ENCODE measurements around the gene LRP5. TPM values are rescaled to one million over a fixed set of nuclear protein-coding genes. Genes with fewer than 3 reads are reported as not detected.

Gene LRP5
- total and polyA plus RNA-seq, 4 experiments from 2014 or later: 0.61 to 1.9 (median 1.4) TPM; not detected in 1

GRCh38 chr11:68300076-68300830 is 12.1 kb upstream of the LRP5 start:
- no peaks in the 10 kb centered on the region for H3K9me3 ChIP-seq (ENCODE audit: control insufficient read depth in 1 of 2, low read length in 2 of 2)
- no peaks in the 10 kb centered on the region for H3K36me3 ChIP-seq (ENCODE audit: insufficient read depth, low read length)
- H3K4me1 ChIP-seq (ENCODE audit: insufficient read depth, low read length): peaks cover 7% of the 10 kb centered on the region
- H3K27ac Mint-ChIP-seq: peak overlapping the region in 1 of 7 donors; percentile 61
- no peaks in the 10 kb centered on the region for H3K27me3 ChIP-seq (ENCODE audit: insufficient read depth, low read length)
- POLR2A ChIA-PET (ENCODE audit: partially characterized antibody): no interaction called here
- no peak overlapping the region for H3K4me3 Mint-ChIP-seq
- DNase-seq: no peak
- H3K9me3 Mint-ChIP-seq: no peaks in the 10 kb centered on the region
- intact Hi-C loops (cut with micrococcal nuclease): no loop called here
- H3K36me3 Mint-ChIP-seq: no peaks in the 10 kb centered on the region
- CTCF ChIA-PET (ENCODE audit: partially characterized antibody): interaction anchor here (1.5 to 5.7 kb wide), 7 partner anchors 10 to 90 kb away, joined by 4 to 273 read pairs (median 13); partner anchors contain the start of gene C11orf24
- H3K4me3 ChIP-seq (ENCODE audit: low read length in 2 of 2): no peak overlapping the region
- H3K27ac ChIP-seq (ENCODE audit: low read depth, low read length): no peak overlapping the region
- H3K27me3 Mint-ChIP-seq: no peaks in the 10 kb centered on the region
- peaks cover 0 to 4% (median 0%) of the 10 kb centered on the region in 4 donors for H3K4me1 Mint-ChIP-seq

GRCh38 chr11:68302256-68302655 is 10.1 kb upstream of the LRP5 start:
- Histone ChIP-seq H3K27me3 (ENCODE audit: insufficient read depth, low read length) (no peaks in the 10 kb centered on the region), H3K27ac (ENCODE audit: low read depth, low read length) (no peak overlapping the region), H3K9me3 (ENCODE audit: control insufficient read depth in 1 of 2, low read length in 2 of 2) (no peaks in the 10 kb centered on the region), H3K36me3 (ENCODE audit: insufficient read depth, low read length) (no peaks in the 10 kb centered on the region), H3K4me1 (ENCODE audit: insufficient read depth, low read length) (peaks cover 7% of the 10 kb centered on the region), H3K4me3 (ENCODE audit: low read length in 2 of 2) (no peak overlapping the region)
- Mint-ChIP-seq H3K27me3 (no peaks in the 10 kb centered on the region), H3K27ac (no peak overlapping the region), H3K36me3 (no peaks in the 10 kb centered on the region), H3K4me1 (peaks cover 0 to 4% (median under 1%) of the 10 kb centered on the region in 4 donors), H3K9me3 (no peaks in the 10 kb centered on the region), H3K4me3 (no peak overlapping the region)
- ChIA-PET CTCF (ENCODE audit: partially characterized antibody) (interaction anchor here (1.2 to 1.6 kb wide), 3 partner anchors 44 to 81 kb away, joined by 3 to 13 read pairs (median 7); no protein-coding TSS in a partner anchor), POLR2A (ENCODE audit: partially characterized antibody) (no interaction called here)
- intact Hi-C loops (cut with micrococcal nuclease): no loop called here
- no peak for DNase-seq

DNA sequence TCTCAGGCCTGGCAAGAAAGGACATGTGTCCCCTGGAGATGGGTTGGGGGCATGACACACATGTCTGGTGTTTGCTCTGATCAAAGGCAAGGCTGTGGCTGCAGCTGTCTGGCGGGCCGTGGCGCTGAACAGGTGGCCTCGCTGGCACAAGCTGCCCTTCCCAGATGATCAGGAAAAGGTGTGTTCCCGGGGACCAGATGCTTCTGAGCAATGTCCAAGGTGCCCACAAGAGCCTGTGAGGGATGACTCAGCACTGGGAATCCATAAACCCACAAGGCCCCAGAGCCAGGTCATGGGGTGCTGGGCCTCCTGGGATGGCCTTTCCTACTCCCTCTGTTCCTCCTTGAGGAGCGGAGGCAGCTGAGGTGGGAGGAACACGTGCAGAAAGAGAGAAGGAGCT is 9.7 kb upstream of the LRP5 start:
- peak overlapping the region in 1 of 7 donors; percentile 23 for H3K27ac Mint-ChIP-seq
- intact Hi-C loops (cut with micrococcal nuclease): no loop called here
- H3K9me3 ChIP-seq (ENCODE audit: control insufficient read depth in 1 of 2, low read length in 2 of 2): no peaks in the 10 kb centered on the region
- H3K27ac ChIP-seq (ENCODE audit: low read depth, low read length): no peak overlapping the region
- no peaks in the 10 kb centered on the region for H3K36me3 Mint-ChIP-seq
- CTCF ChIA-PET (ENCODE audit: partially characterized antibody): interaction anchor here (1.2 to 1.5 kb wide), 2 partner anchors 46 to 81 kb away, joined by 3 to 7 read pairs; no protein-coding TSS in a partner anchor
- H3K4me1 Mint-ChIP-seq: peaks cover 0 to 3% (median under 1%) of the 10 kb centered on the region in 4 donors
- no peaks in the 10 kb centered on the region for H3K9me3 Mint-ChIP-seq
- no peak overlapping the region for H3K4me3 Mint-ChIP-seq
- no peaks in the 10 kb centered on the region for H3K27me3 Mint-ChIP-seq
- peaks cover 3% of the 10 kb centered on the region for H3K4me1 ChIP-seq (ENCODE audit: insufficient read depth, low read length)
- H3K27me3 ChIP-seq (ENCODE audit: insufficient read depth, low read length): no peaks in the 10 kb centered on the region
- POLR2A ChIA-PET (ENCODE audit: partially characterized antibody): no interaction called here
- no peak for DNase-seq
- H3K36me3 ChIP-seq (ENCODE audit: insufficient read depth, low read length): no peaks in the 10 kb centered on the region
- no peak overlapping the region for H3K4me3 ChIP-seq (ENCODE audit: low read length in 2 of 2)

GRCh38 chr11:68303083-68303482 is 9.3 kb upstream of the LRP5 start:
- no peak overlapping the region for H3K4me3 Mint-ChIP-seq
- H3K4me1 Mint-ChIP-seq: peaks cover 0 to 2% (median under 1%) of the 10 kb centered on the region in 4 donors
- Histone ChIP-seq H3K4me3 (ENCODE audit: low read length in 2 of 2) (no peak overlapping the region), H3K9me3 (ENCODE audit: control insufficient read depth in 1 of 2, low read length in 2 of 2) (no peaks in the 10 kb centered on the region), H3K4me1 (ENCODE audit: insufficient read depth, low read length) (no peaks in the 10 kb centered on the region), H3K27me3 (ENCODE audit: insufficient read depth, low read length) (no peaks in the 10 kb centered on the region), H3K36me3 (ENCODE audit: insufficient read depth, low read length) (no peaks in the 10 kb centered on the region), H3K27ac (ENCODE audit: low read depth, low read length) (no peak overlapping the region)
- POLR2A ChIA-PET (ENCODE audit: partially characterized antibody): no interaction called here
- H3K27me3 Mint-ChIP-seq: no peaks in the 10 kb centered on the region
- CTCF ChIA-PET (ENCODE audit: partially characterized antibody): interaction anchor here (1.2 to 1.5 kb wide), 2 partner anchors 46 to 80 kb away, joined by 3 to 7 read pairs; no protein-coding TSS in a partner anchor
- H3K27ac Mint-ChIP-seq: peak overlapping the region in 1 of 7 donors; percentile 37
- no peaks in the 10 kb centered on the region for H3K9me3 Mint-ChIP-seq
- intact Hi-C loops (cut with micrococcal nuclease): no loop called here
- H3K36me3 Mint-ChIP-seq: no peaks in the 10 kb centered on the region
- DNase-seq: no peak

GRCh38 chr11:68303982-68304780 is 8.2 kb upstream of the LRP5 start:
- no peaks in the 10 kb centered on the region for H3K9me3 ChIP-seq (ENCODE audit: control insufficient read depth in 1 of 2, low read length in 2 of 2)
- intact Hi-C loops (cut with micrococcal nuclease): no loop called here
- no peak for DNase-seq
- no peaks in the 10 kb centered on the region for H3K36me3 ChIP-seq (ENCODE audit: insufficient read depth, low read length)
- no peak overlapping the region for H3K27ac Mint-ChIP-seq
- H3K9me3 Mint-ChIP-seq: no peaks in the 10 kb centered on the region
- H3K4me1 ChIP-seq (ENCODE audit: insufficient read depth, low read length): no peaks in the 10 kb centered on the region
- H3K27me3 Mint-ChIP-seq: no peaks in the 10 kb centered on the region
- CTCF ChIA-PET (ENCODE audit: partially characterized antibody): interaction anchor here (0.9 to 1.1 kb wide), 2 partner anchors 9 to 47 kb away, joined by 3 read pairs; no protein-coding TSS in a partner anchor
- H3K4me3 ChIP-seq (ENCODE audit: low read length in 2 of 2): no peak overlapping the region
- H3K27ac ChIP-seq (ENCODE audit: low read depth, low read length): no peak overlapping the region
- no peak overlapping the region for H3K4me3 Mint-ChIP-seq
- H3K4me1 Mint-ChIP-seq: peaks cover 0 to 2% (median under 1%) of the 10 kb centered on the region in 4 donors
- POLR2A ChIA-PET (ENCODE audit: partially characterized antibody): interaction anchor here (0.6 kb wide), 1 partner anchor 10 kb away, joined by 3 read pairs; no protein-coding TSS in a partner anchor
- no peaks in the 10 kb centered on the region for H3K27me3 ChIP-seq (ENCODE audit: insufficient read depth, low read length)
- H3K36me3 Mint-ChIP-seq: no peaks in the 10 kb centered on the region

- no peaks in the 10 kb centered on the region for H3K9me3 Mint-ChIP-seq
- no peaks in the 10 kb centered on the region for H3K9me3 ChIP-seq (ENCODE audit: control insufficient read depth in 1 of 2, low read length in 2 of 2)
- H3K4me1 ChIP-seq (ENCODE audit: insufficient read depth, low read length): no peaks in the 10 kb centered on the region
- ChIA-PET POLR2A (ENCODE audit: partially characterized antibody) (no interaction called here), CTCF (ENCODE audit: partially characterized antibody) (interaction anchor here (1.0 kb wide), 1 partner anchor 50 kb away, joined by 6 read pairs; no protein-coding TSS in a partner anchor)
- H3K27me3 Mint-ChIP-seq: no peaks in the 10 kb centered on the region
- no peaks in the 10 kb centered on the region for H3K36me3 Mint-ChIP-seq
- no peak overlapping the region for H3K4me3 Mint-ChIP-seq
- intact Hi-C loops (cut with micrococcal nuclease): no loop called here
- peak overlapping the region in 3 of 7 donors; percentile 5 to 84 (median 74) for H3K27ac Mint-ChIP-seq
- no peaks in the 10 kb centered on the region for H3K36me3 ChIP-seq (ENCODE audit: insufficient read depth, low read length)
- no peaks in the 10 kb centered on the region for H3K27me3 ChIP-seq (ENCODE audit: insufficient read depth, low read length)
- peaks cover 0 to 10% (median 4%) of the 10 kb centered on the region in 4 donors for H3K4me1 Mint-ChIP-seq
- no peak overlapping the region for H3K4me3 ChIP-seq (ENCODE audit: low read length in 2 of 2)
- no peak overlapping the region for H3K27ac ChIP-seq (ENCODE audit: low read depth, low read length)
- no peak for DNase-seq
Measured at GRCh38 chr11:68306636-68307035, 5.8 kb upstream of the LRP5 start.

- no peaks in the 10 kb centered on the region for H3K27me3 Mint-ChIP-seq
- intact Hi-C loops (cut with micrococcal nuclease): no loop called here
- H3K27me3 ChIP-seq (ENCODE audit: insufficient read depth, low read length): no peaks in the 10 kb centered on the region
- H3K4me3 Mint-ChIP-seq: peak overlapping the region in 1 of 8 donors; percentile 15
- H3K4me1 Mint-ChIP-seq: peaks cover 0 to 12% (median 5%) of the 10 kb centered on the region in 4 donors
- ChIA-PET POLR2A (ENCODE audit: partially characterized antibody) (no interaction called here), CTCF (ENCODE audit: partially characterized antibody) (interaction anchor here (1.5 to 4.0 kb wide), 2 partner anchors 9 to 50 kb away, joined by 3 to 18 read pairs; no protein-coding TSS in a partner anchor)
- no peaks in the 10 kb centered on the region for H3K9me3 ChIP-seq (ENCODE audit: control insufficient read depth in 1 of 2, low read length in 2 of 2)
- no peak overlapping the region for H3K27ac ChIP-seq (ENCODE audit: low read depth, low read length)
- H3K4me3 ChIP-seq (ENCODE audit: low read length in 2 of 2): no peak overlapping the region
- H3K4me1 ChIP-seq (ENCODE audit: insufficient read depth, low read length): no peaks in the 10 kb centered on the region
- peak overlapping the region in 1 of 7 donors; percentile 15 for H3K27ac Mint-ChIP-seq
- DNase-seq: no peak
- H3K36me3 ChIP-seq (ENCODE audit: insufficient read depth, low read length): no peaks in the 10 kb centered on the region
- no peaks in the 10 kb centered on the region for H3K9me3 Mint-ChIP-seq
- no peaks in the 10 kb centered on the region for H3K36me3 Mint-ChIP-seq
Measured at GRCh38 chr11:68308068-68308467, 4.3 kb upstream of the LRP5 start.

All from CD4-positive, alpha-beta memory T cell (primary cell).